Stimulated activated CD8-positive, alpha-beta memory T cell treated with anti-CD3 and anti-CD28 coated beads, Interleukin-4, amount 100 ng/mL, for 1 hour (primary cell): ENCODE data around the gene SIPA1L2.
"Not testable (repeated sequence)": the region's sequence is repeated elsewhere in the genome, so short reads cannot be mapped to it uniquely, and the experiment has no call there.

Experiments
- DNase-seq, 2 donors: peaks; one replicate each; pipeline ENCODE4 v3.0.0-alpha.2; 2020; ENCODE audit warnings: low read depth in 2 of 2, low spot score in 1 of 2

The SIPA1L2 gene

GRCh38 chr1:232620356-232620969, 9.5 kb downstream of the SIPA1L2 start:
- no peak for DNase-seq

DNA sequence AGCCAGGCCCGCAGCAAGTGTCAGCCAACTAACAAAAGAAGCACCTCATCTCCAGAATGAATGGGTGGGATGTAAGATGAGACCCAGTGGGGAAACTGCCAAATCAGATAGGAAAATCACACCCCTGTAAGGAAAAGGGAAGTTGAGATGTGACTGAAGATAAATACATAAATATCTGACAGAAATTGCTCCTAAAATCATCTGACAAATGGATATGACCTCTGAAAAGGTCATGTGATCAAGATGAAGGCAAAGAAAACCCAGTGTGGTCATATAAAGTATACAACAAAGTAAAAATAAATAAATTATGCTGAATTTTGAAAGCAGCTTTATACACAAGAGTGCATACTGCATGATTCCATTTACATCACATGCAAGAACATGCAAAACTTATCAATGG, 12.7 kb downstream of the SIPA1L2 start:
- DNase-seq: no peak

DNA sequence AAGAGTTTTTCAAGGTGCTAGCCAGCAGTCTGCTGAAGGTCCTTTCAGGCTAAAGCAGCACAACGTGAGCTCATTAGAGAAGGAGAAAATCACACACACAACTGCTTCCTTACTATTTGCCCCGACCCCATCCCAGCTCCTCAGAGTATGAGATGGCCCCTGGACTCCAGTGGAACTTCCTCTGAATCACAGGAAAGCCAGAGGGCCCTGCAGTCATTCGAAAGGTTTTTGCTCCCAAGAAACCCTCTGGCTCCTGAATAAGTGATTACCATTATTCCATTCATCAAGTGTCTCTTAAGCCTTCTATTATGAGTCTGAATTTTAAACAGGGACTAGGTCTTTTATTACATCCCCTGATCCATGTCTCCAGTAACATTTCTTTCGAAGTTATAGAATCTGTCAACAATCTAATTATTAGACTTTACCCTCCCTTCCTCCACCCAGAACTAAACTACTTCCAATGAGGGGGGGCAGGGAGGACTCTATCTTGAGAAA, 14.6 kb downstream of the SIPA1L2 start:
- no peak for DNase-seq

GRCh38 chr1:232614811-232615210, 15.1 kb downstream of the SIPA1L2 start:
- DNase-seq: no peak

DNA sequence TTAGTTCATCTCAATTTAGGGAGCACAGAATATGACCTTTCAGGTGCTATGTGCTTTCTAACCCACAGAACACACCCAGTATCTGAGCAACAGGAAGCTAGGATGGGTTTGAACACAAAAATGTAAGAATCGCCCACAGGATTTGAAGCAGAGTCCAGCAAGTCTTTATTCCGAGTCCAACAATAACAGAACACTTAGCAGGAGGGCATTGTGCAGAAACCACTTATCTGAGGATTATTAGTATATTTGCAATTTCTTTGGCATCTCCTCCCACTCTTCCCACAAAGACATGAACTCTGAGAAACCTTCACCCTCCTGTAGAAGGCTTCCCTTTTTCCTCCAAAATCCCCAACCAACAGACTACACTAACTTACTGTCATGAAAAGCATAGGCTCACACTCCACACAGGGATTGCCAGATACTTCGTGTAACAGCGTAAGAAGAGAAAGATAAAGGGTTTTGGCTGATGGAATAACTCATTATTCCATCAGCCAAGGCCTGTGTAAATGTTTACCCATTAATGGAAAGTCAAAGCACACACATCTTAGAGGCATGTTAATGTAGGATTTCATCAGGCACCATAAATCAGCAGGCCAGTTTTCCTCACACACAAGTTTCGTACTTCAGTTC, 16.1 kb downstream of the SIPA1L2 start:
- DNase-seq: no peak

- not testable (repeated sequence) for DNase-seq
These were observed 17.1 kb downstream of the SIPA1L2 start for GRCh38 chr1:232612836-232613235.

GRCh38 chr1:232611834-232612233, 18.1 kb downstream of the SIPA1L2 start:
- DNase-seq: no peak

- DNase-seq: not testable (repeated sequence)
These were observed 18.8 kb downstream of the SIPA1L2 start for GRCh38 chr1:232610902-232611745.

DNA sequence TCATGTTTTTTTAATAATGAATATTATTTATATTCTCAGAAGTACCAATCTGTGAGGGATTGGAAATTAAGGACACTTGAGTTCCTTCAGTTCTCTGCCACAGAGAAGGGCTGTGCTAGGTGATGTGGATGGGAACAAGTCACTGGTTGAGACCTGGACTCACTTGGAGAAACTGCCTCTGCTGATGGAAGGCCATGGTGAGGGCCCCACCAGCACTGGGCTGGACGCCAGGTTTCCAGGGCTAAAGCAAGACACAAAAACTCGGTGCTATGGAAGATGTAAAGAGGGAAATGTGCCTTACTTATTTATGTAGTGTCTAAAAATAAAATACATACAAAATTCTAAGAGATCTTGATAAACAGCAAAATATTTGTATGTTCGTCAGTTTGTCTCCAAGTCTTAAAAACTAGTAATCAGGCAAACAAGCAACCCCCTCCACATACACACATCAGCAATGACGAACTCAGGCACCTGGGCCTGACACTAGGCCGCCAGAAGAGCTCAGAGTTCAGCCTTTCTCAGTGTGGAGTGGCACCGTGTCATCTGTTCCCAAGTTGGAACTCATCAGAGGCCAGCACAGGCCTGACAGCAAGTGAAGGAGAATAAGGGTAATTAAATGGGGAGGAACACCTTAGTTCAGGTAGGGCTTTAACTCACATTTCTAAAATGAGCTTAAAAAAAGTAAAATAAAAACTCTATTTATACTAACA, 19.6 kb downstream of the SIPA1L2 start:
- DNase-seq: no peak

- DNase-seq: no peak
These were observed 21.5 kb downstream of the SIPA1L2 start for GRCh38 chr1:232608427-232608826.

DNA sequence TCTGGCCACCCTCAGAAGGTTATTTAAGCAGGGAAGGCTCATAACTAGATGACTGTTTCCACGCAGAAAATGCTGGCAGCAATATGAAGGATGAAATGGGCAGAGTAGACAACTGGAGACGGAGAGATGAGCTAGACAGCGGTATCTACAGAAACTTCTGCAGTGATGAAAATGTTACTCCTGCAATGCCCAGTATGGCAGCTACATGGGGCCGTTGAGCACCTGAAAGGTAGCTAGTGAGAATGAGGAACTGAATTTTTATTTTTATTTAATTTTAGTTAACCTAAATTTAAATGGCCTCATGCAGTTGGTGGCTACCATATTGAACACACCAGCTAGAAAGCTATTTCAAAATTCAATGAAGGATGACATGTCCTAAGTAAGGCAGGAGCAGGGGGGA, 27.3 kb downstream of the SIPA1L2 start:
- no peak for DNase-seq

GRCh38 chr1:232600424-232601258, 29.3 kb downstream of the SIPA1L2 start:
- no peak for DNase-seq

DNA sequence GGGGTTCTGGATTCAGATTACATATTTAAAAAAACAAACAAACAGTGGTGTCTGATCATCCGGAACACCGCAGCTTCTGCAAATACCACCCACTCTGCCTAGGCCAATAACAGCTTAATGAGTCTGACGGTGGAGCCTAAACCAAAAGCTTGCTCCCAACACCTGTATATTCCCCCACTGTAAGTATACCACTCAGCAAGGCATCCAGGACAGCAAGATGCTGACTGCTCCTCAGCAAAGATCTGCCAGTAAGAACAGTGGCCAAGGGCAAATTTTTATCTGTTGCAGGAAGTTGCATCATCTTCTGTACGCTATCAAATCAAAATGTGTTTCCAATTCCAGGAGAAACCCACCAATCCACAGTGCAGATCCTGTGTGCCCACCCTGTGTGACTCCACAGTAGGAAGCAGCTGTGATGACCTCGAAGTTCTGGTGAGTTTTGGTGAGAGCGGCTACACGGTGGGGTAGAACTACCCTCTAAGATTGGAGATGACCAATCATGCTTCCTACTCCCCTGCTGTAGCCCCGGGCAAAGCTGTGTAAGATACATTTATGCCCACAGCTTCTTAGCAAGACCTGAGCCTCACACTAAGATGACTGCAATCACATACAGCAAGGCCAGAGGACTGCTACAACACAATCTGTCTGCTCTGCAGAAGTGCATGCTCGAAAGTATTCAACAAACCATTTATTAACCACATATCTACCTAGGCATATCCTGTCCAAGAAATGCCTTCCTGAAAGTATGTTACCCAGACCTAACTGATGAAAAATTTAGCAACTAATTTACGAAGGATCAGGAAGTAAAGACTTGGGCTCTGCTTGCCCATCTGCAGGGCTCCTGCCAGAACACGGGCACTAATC, 30.5 kb downstream of the SIPA1L2 start:
- no peak for DNase-seq

GRCh38 chr1:232598837-232599177, 31.1 kb downstream of the SIPA1L2 start:
- no peak for DNase-seq

GRCh38 chr1:232598133-232598532, 31.8 kb downstream of the SIPA1L2 start:
- no peak for DNase-seq

- no peak for DNase-seq
These were observed 32.2 kb downstream of the SIPA1L2 start for GRCh38 chr1:232597721-232598120.

DNA sequence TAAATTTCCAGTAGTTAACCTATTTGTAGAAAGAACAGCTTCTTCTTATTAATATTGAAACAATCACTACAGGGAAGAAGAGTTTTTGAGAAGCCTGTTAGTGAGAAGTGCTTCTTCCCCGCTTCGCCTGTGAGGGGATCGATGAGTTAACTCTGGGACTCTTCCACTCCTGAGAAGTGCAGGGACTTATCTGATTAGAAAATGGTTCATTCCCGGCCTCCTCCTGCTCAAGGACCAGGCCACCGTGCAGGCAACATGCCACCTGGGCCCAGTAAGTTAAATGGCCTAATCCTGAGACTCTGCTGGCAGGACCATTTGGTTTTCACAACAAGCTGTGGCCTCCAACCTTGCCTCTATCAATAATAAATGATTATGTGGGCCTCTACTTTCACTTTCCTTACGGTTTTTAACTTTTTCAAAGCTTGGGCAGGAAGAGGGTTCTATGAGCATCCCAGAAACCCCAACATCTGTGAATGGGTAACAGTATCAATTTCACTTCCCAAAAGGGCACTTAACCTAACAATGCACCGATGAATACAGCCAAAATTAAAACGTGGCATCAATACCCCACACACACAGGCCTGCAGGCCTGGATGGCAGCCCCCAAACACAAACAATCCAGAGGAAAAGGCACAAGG, 33.1 kb downstream of the SIPA1L2 start:
- DNase-seq: no peak

DNA sequence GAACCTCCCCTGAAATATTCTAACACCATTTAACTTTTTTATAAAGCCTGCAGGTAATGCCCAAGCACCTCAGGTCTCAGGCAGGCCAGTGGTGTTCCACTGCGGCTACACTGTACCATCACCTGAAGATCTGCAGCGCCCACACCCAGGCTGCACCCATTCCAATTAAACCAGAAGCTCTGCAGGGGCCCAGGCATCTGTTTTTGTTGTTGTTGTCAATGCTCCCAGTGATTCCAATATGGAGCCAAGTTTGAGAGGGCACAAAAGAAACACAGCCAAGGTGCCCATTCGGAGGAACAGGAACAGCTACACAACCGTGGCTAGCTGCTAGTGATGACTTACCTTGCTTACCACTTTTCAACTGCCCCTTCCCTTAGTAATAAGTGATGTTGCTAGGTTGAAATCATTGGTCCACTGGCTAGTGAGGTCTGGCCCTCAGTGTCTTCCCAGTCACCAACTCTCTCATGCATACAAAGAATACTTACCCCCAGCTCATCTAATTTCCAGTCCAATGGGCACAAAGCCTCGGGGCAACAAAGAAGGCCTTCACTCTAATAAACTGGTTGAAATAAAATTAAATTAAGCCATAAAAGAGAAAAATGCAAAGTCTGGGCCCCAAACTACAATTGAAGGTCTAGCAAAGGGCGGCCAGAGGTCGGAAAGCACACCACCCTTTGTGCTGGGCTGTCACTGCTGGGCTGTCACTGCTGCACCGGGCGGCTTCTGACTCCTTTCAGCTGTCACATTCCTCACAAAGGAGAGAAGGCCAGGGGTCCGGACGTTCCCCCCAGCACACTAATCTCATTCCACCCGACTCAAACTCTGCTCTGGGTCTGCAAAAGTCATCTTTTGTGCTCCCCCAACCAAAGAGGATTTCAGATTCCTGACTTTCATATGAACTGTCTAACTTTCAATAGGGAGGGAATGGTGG, 34.9 kb downstream of the SIPA1L2 start:
- DNase-seq: no peak
